Ramos (cell line): ENCODE results near the gene GPR50.

Experiments
- in situ Hi-C: fragments of 300-500 bp; cut with MboI; formaldehyde crosslinking; loops from one replicate; pipeline ENCODE4 v1.14.3; 2022; ENCODE audit warnings: low sequenced_read_pairs; ENCODE audit not compliant: unreplicated experiment

GPR50 gene

DNA sequence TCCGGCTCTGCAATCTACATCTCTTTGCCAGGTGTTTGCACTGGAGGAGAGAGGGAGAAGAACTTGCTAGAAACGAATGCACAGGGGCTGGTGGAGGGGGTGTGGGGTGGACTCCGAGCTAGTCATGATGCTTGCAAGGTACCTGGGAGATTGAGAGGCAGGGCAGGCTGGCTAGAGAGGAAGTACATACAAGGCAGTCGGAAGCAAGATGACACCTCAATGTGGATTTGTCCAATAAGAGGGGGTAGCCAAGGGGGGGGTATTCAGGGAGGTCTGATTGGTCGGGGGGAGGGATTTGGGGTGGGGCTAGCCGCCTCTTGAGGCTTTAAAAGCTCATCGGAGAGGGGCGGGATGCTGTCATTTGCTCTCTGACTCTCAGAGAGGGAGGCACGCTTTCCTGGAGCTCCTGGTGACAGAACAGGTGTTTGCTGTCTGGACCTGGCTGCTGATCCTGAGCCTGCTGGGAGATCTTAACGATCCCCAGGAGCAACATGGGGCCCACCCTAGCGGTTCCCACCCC lies at the start of gene GPR50:
GPR50 (plus strand) TSS at position 354 of the 520 bp plus-strand sequence; CDS start at position 492, 138 bp downstream.
- in situ Hi-C loops, result no loop called here

DNA sequence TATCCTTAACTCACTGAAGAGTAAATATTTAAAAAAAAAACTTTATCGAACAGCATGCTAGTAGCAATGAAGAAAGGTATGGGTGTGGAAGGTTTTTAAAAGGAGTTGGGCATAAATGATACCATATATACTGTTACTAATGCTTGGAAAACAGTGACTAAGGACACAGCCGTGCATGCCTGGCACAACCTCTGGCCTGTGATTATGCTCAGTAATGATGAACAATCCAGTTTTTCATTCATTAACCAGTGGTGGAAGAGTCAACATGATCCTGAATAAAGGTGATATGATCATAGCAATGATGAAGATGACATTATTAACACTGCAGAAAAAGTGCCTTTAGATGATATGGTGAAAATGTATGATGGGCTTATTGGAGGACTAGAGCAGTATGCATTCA lies 43.9 kb upstream of the GPR50 start:
- in situ Hi-C loops, result no loop called here

DNA sequence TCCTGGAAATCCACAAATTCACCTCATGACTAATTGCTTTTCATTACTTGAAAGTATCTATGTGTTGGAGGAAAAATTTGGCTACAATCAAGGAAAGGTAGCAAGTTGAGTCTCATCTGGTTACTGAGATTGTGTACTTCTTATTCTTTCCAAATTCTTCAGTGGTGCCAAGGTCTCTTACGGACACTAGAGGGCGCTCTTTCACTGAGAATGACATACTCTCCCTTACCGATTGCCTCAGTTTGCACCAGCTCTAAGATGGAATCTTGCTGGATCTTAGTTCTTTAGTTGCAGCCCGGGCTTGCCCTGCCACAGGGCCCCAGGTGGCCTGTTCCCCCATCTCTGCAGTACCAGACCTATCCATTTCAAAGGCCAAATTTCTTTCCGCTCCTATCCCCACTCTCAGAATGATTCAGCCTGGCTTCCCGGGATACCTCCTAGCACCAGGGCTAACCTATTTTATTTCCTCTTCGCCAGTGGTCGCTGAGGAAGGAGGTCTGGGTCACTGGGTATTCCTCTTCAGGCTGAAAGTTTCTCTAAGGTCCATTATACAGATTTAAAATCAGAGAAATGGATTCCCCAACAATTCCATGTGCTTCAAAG lies 24.6 kb upstream of the GPR50 start:
- in situ Hi-C loops, result loop anchor here (10.0 kb wide), 1 partner anchor 533 kb away; no protein-coding TSS in a partner anchor

DNA sequence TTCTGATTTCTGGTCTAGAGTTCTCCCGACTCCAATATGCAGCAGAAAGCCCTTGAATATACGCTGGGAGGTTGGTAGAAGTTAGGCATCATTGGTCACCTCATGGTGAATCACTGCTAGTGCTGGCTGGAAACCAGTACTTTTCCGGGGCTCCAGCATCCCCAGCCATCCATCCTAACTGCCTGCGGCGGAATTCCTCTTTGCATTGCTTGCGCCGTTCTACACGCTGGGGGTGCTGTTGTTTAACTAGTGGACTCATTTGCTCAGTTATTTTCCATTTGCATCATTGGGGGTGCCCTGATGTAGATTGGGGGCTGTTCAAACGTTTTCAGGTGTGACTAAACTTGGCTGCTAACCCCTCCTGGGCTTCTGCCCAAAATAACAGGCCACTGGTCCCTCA lies 23.3 kb upstream of the GPR50 start:
- in situ Hi-C loops, result loop anchor here (10.0 kb wide), 1 partner anchor 532 kb away; no protein-coding TSS in a partner anchor

DNA sequence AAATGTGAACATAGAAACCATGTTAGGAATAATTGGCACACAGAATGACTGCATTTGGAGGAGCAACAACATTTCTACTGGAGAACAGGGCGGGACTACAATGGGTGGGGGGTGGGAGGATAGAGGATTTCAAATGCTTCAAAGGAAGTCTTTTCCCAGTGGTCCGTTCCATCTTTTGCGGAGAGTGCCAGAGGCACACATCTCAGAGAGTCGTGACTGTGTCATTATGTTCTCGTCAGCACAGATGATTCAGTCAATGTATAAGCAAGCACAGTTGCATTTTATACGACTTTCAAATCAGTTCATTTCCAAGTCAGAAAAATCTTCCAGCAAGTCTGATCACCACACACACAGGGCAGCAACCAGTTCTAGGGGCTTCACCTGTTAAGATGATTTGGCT lies 22.7 kb upstream of the GPR50 start:
- in situ Hi-C loops, result loop anchor here (10.0 kb wide), 1 partner anchor 531 kb away; no protein-coding TSS in a partner anchor

DNA sequence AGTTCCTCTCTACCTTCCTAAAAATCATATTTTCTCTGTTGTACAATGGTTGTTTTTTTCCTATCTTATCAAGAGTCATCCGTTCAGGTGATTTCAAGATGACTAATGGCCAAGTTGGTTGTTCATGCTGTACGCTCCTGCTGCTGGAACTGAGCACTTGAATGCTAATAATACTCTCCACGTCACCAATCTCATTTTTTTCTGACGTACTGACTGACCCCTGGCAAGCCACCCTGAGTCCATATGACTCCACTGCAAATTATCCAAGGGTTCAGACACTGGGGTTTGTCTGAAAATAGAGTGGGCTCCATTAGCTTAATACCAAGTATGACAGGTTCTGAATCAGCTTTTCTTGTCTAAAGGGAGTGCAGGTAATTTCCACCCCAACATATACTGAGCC lies 21.1 kb upstream of the GPR50 start:
- in situ Hi-C loops, result loop anchor here (10.0 kb wide), 1 partner anchor 530 kb away; no protein-coding TSS in a partner anchor

DNA sequence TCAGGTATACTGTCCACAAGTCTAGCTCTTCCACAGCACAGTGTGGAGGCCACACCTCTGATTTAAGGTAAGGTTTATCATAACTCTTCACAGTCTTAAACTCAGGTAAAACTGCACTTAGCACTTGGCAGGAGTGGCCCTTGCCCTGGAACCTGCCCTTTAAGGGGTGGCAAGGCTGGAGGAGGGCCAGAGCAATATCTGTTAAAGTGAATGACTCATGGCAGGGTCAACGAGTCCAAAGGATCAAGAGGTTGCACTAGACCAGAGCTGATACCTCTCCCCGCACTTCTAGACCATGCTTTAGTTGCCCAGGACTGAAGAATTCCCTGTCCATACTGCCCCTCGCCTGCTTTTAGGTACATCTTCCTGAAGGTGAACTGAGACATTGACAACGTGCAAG lies 14.7 kb upstream of the GPR50 start:
- in situ Hi-C loops, result no loop called here

DNA sequence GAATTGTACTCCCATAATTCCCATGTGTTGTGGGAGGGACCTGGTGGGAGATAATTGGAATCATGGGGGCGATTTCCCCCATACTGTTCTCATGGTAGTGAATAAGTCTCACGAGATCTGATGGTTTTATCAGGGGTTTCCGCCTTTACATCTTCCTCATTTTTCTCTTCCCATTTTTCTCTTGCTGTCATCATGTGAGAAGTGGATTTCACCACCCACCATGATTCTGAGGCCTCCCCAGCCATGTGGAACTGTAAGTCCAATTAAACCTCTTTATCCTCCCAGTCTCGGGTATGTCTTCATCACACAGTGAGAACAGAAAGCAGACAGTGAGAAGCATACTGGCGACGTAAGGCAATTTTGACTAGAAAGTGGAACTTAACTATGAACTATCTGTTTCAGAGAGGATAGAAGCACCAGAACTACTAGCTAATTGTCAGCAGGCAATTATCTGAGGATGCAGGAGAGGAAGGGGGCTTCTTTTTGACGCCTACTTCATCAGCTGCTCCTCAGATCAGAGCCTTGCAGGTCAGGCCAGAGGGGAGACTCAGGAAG lies 8.5 kb upstream of the GPR50 start:
- in situ Hi-C loops, result no loop called here

DNA sequence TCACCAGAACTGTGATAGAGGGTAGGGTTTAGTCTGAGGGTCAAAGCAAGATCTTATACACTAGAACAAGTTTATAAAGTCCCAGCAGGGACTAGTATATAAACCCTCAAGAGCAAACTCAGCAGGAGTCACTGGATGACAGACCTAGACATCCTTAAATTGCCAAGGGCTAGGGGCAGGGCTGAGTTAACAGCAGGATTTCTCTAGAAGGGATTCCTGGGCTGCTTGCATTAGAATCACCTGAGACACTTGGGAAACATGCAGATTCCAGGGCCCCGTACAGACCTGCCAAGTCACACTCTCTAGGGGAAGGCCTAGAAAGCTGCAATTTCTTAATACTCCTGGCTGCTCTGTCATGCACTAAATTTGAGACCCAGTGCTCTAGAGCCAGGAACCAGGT lies 6.6 kb upstream of the GPR50 start:
- in situ Hi-C loops, result no loop called here

DNA sequence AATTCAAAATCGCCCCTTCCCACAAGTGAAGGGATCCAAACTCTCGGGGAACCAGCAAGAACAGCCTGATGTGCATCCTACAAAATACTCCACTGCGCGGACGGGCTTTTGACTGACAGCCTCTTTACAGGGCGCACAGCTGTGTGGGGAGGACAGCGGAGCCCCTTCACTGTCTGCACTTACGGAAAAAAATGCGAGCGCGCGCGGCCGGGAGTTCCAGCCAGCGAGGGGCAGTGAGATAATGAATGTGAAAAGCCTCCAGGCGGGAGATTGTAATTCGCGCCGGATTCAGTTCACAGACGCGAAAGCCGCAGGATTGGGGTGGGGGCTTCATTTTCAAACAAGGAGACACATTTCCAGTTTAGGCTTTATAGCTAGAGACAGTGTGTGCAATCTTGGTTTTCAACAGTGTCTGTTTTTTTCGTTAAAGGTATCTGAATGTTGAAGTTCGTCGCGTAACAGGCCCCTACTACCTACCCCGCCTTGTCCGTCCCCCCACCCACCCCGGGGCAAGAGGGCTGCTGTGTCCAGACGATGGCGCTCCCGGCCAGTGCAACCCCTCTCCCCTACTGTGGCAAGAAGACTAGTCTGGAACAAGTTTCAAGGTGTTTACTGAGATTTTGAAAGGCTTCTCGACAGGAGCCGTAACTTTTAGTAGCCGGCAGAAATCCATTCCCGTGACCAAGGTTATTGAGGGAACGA lies 1.7 kb upstream of the GPR50 start:
- in situ Hi-C loops, result no loop called here

DNA sequence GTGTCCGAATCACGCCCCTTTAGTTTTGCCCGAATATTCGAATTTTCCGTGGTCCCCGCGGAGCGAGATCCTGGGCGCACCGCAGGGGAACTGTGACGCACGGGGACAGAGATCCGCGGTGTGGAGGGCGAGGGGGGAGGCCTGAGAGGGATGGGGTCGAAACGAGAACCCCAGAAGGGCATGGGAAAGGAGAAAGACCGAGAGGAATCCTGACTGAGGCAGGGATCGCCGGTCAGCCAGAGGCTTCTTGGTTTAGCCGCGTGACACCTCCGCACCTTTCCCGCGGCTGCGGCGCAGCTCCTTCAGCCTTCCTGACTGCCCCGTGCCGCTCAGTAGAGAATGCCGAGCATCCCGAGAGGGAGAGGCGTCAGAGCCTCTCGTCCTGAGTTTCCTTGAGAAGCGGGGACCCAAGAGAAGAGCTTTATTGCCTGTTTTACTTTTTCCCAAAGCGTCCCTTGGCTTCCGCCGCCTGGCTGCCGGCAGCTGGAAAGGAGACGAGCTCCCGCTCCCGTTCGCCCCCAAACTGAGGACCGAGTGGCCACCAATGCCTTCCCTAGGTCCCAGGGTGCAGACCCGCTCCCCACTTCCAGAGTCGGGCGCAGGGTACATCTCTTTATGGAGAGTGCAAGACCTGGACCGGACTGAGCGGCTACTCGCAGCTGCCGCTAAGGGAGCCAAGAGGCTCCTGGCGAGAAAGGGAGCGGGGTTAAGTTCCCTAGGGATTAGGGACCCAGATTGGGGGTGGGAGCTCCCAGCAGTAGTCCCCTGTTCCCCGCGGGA lies 911 bp upstream of the GPR50 start:
- in situ Hi-C loops, result no loop called here

DNA sequence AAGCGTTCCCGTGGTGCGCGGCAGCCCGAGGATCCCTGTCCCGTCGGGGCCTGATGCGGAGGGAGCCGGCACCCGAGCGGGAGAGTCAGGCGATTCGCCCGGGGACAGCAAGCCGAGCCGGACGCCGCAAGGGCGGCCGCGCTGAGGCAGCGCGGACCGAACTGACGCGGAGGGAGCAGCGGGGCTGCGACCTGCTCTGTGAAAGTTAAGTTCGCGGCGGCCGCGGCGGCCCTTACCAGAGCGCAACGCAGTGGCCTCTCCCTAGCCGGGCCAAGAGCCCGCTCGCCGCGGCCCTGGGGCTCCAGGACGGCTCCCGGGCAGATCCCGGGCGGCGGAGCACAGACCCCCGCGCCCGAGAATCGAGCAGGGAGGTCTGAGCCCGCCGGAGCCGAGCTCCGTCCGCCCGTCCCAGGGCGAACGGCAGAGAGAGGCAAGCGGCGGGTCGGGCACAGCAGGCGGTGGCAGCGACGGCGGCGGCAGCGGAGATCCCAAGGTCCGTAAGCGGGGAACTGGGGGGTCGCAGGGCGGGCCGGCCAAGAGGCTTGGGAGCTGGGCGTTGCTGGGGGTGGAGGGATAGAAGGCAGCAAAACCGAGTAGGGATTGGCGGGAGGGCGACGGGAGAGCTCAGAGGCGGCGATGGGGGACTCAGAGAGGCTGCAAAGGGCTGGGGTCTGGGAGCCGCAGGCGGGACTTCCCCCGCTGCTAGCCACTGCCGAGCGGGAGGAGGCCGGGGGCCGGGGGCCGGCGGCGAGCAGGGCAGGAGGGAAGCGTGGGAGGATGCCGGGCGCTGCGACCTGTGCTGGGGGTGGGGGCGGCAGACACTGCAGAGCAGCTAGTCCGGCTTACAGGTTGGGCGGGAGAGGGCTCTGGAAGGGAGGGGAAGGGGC lies 1.0 kb downstream of the GPR50 start:
- in situ Hi-C loops, result no loop called here

DNA sequence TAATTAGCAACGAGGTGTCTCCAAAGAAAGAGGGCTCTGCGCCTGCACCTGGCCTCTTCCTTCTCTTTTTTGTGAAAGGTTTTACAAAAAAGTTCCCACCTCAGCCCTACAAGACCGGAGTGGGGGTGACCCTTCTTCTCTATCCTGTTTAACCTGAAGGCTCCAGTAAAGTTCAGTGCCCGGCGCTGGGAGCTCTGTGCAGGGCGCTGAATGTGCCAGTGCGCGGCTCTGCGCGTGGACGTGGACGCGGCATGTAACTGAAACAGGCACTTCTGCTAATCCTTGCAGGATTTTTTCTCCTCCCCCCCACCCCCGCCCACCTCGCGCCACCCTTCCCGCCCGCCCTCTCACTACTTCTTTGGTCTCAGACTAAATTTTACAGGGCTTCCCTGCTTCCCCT lies 2.4 kb downstream of the GPR50 start:
- in situ Hi-C loops, result no loop called here

DNA sequence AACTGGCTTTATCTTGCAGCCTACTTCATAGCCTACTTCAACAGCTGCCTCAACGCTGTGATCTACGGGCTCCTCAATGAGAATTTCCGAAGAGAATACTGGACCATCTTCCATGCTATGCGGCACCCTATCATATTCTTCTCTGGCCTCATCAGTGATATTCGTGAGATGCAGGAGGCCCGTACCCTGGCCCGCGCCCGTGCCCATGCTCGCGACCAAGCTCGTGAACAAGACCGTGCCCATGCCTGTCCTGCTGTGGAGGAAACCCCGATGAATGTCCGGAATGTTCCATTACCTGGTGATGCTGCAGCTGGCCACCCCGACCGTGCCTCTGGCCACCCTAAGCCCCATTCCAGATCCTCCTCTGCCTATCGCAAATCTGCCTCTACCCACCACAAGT lies 4.0 kb downstream of the GPR50 start:
- in situ Hi-C loops, result no loop called here

DNA sequence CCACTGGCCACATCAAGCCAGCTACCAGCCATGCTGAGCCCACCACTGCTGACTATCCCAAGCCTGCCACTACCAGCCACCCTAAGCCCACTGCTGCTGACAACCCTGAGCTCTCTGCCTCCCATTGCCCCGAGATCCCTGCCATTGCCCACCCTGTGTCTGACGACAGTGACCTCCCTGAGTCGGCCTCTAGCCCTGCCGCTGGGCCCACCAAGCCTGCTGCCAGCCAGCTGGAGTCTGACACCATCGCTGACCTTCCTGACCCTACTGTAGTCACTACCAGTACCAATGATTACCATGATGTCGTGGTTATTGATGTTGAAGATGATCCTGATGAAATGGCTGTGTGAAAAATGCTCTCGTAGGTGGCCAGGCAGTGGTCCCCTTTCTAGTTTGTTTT lies 4.7 kb downstream of the GPR50 start:
- in situ Hi-C loops, result no loop called here

DNA sequence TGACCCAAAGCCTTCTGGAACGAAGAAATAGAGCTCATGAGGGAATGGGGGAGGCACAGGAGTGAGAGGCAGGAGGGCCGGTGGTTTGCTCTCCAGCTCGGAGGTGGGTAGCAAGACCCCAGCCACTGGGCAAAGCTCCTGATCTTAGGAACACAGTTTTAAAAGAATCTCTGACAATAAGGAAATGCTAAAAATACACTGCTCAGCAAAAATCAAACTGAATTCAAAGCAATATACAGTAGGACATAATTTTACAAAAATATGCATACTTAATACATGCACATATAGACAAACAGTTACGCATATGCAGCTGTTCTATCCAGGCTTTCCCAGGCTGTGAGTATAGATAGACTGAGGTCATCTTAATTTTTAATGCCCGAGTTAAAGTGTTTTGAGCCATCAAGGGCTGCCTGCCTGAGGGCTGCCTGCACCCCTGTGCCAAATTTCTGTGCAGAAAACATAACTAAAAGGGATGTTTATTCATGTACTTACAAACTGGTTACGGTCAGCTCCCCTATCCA lies 6.9 kb downstream of the GPR50 start:
- in situ Hi-C loops, result no loop called here

DNA sequence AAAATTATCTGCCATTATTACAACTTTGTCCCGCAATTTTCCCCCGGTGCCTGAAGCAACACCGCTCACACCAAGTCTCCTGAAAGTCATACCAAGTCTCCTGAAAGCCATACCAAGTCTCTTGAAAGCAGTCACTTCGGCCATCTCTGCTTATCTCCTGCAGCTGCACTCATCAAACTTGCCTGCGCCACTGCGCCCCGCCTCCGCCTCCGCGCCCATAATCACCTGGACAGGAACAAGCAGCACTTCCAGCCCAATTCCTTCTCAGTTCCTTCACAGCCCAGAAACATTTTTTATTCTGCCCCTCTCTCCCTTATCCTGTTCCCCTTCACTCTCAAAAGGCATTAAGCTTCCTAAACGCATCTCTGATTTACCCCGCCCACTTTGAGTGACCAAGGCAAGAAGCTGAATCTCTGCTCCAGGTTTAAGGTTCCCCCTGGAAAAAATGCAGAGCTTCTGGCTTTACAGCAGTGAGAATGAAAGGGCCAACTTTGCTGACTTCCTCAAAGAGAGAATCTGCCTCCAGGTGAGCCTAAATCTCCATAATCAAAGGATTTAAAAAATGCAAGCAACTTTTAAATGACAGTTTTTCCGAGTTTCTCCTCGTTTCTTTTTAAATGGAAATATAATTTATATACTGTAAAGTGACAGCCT lies 7.7 kb downstream of the GPR50 start:
- in situ Hi-C loops, result no loop called here

DNA sequence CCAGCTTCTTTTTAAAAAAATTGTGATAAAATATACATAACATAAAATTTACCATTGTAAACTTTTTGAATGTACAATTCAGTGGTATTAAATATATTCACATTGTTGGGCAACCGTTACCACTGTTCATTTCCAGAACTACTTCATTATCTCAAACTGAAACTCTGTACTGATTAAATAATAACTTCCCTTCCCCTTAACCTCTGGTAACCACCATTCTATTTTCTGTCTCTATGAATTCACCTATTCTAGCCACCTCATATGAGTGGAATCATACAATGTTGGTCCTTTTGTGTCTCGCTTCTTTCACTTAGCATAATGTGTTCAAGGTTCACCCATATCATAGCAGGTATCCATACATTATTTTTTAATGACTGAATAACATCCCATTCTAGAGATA lies 8.3 kb downstream of the GPR50 start:
- in situ Hi-C loops, result no loop called here

DNA sequence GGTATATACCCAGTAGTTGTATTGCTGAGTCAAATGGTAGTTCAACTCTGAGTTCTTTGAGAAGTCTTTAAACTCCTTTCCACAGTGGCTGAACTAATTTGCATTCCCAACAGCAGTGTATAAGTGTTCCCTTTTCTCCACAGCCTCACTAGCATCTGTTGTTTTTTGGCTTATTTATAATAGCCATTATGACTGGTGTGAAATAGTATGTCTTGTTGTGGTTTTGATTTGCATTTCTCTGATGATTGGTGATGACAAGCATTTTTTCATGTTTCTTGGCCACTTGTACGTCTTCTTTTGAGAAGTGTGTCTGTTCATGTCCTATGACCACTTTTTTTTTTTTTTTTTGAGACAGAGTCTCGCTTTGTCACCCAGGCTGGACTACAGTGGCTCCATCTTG lies 30.5 kb downstream of the GPR50 start:
- in situ Hi-C loops, result no loop called here
